ENCODE results near the gene ARID3A. TPM values are rescaled to one million over a fixed set of nuclear protein-coding genes. Genes with fewer than 3 reads are reported as not detected.
A peak's percentile ranks its signal among the peaks of the same experiment; 100 is the strongest.

Gene ARID3A
- total RNA-seq, 1 experiment from 2014 or later: 10.2 TPM

GRCh38 chr19:962683-963400 is 37.0 kb downstream of the ARID3A start:
- TF ChIP-seq CTCF (IDR thresholded peaks at IDR 0.05; ENCODE audit: unreplicated experiment): no peak
- ChIA-PET CTCF (interaction anchor here (0.6 to 1.2 kb wide), 5 partner anchors 19 to 443 kb away, joined by 3 to 8 read pairs (median 3); no protein-coding TSS in a partner anchor), POLR2A (no interaction called here)
- peaks cover 16% of the 10 kb centered on the region for H3K4me1 Mint-ChIP-seq (ENCODE audit: insufficient read depth, unreplicated experiment)
- no peaks in the 10 kb centered on the region for H3K27me3 Mint-ChIP-seq (ENCODE audit: insufficient read depth, unreplicated experiment)
- no peak overlapping the region for H3K4me3 Mint-ChIP-seq (ENCODE audit: unreplicated experiment)
- peaks cover 40% of the 10 kb centered on the region for H3K36me3 Mint-ChIP-seq (ENCODE audit: insufficient read depth, unreplicated experiment)
- H3K9me3 Mint-ChIP-seq (ENCODE audit: unreplicated experiment): no peaks in the 10 kb centered on the region
- intact Hi-C loops (cut with micrococcal nuclease): no loop called here
- no TSS peak for BruUV-seq (replicated peaks)
- DNase-seq (ENCODE audit: unreplicated experiment): no peak
- no peak overlapping the region for H3K27ac Mint-ChIP-seq (ENCODE audit: low read depth, unreplicated experiment)

GRCh38 chr19:963486-963951 is 37.7 kb downstream of the ARID3A start:
- no TSS peak for BruUV-seq (replicated peaks)
- H3K27me3 Mint-ChIP-seq (ENCODE audit: insufficient read depth, unreplicated experiment): no peaks in the 10 kb centered on the region
- ChIA-PET POLR2A (no interaction called here), CTCF (interaction anchor here (0.6 kb wide), 1 partner anchor 176 kb away, joined by 3 read pairs; no protein-coding TSS in a partner anchor)
- H3K4me3 Mint-ChIP-seq (ENCODE audit: unreplicated experiment): no peak overlapping the region
- H3K36me3 Mint-ChIP-seq (ENCODE audit: insufficient read depth, unreplicated experiment): peaks cover 47% of the 10 kb centered on the region
- no peak overlapping the region for H3K27ac Mint-ChIP-seq (ENCODE audit: low read depth, unreplicated experiment)
- TF ChIP-seq CTCF (IDR thresholded peaks at IDR 0.05; ENCODE audit: unreplicated experiment): no peak
- intact Hi-C loops (cut with micrococcal nuclease): no loop called here
- no peak for DNase-seq (ENCODE audit: unreplicated experiment)
- H3K9me3 Mint-ChIP-seq (ENCODE audit: unreplicated experiment): no peaks in the 10 kb centered on the region
- peaks cover 16% of the 10 kb centered on the region for H3K4me1 Mint-ChIP-seq (ENCODE audit: insufficient read depth, unreplicated experiment)

- no peak for DNase-seq (ENCODE audit: unreplicated experiment)
- Mint-ChIP-seq H3K9me3 (ENCODE audit: unreplicated experiment) (no peaks in the 10 kb centered on the region), H3K4me1 (ENCODE audit: insufficient read depth, unreplicated experiment) (peaks cover 10% of the 10 kb centered on the region), H3K27ac (ENCODE audit: low read depth, unreplicated experiment) (no peak overlapping the region), H3K36me3 (ENCODE audit: insufficient read depth, unreplicated experiment) (peaks cover 53% of the 10 kb centered on the region), H3K27me3 (ENCODE audit: insufficient read depth, unreplicated experiment) (no peaks in the 10 kb centered on the region), H3K4me3 (ENCODE audit: unreplicated experiment) (no peak overlapping the region)
- ChIA-PET CTCF (interaction anchor here (0.5 to 0.9 kb wide), 2 partner anchors 9 to 125 kb away, joined by 3 read pairs; no protein-coding TSS in a partner anchor), POLR2A (no interaction called here)
- intact Hi-C loops (cut with micrococcal nuclease): no loop called here
- BruUV-seq (replicated peaks): no TSS peak
- no peak for TF ChIP-seq CTCF (IDR thresholded peaks at IDR 0.05; ENCODE audit: unreplicated experiment)
Observed at GRCh38 chr19:964116-964520, 38.3 kb downstream of the ARID3A start.

GRCh38 chr19:964761-965694 is 39.2 kb downstream of the ARID3A start:
- H3K4me3 Mint-ChIP-seq (ENCODE audit: unreplicated experiment): no peak overlapping the region
- H3K4me1 Mint-ChIP-seq (ENCODE audit: insufficient read depth, unreplicated experiment): peaks cover 4% of the 10 kb centered on the region
- TF ChIP-seq CTCF (IDR thresholded peaks at IDR 0.05; ENCODE audit: unreplicated experiment): no peak
- CTCF ChIA-PET: interaction anchor here (0.6 to 0.9 kb wide), 3 partner anchors 8 to 18 kb away, joined by 3 read pairs; no protein-coding TSS in a partner anchor
- peak; percentile 21 for DNase-seq (ENCODE audit: unreplicated experiment)
- peaks cover 61% of the 10 kb centered on the region for H3K36me3 Mint-ChIP-seq (ENCODE audit: insufficient read depth, unreplicated experiment)
- POLR2A ChIA-PET: no interaction called here
- no peaks in the 10 kb centered on the region for H3K27me3 Mint-ChIP-seq (ENCODE audit: insufficient read depth, unreplicated experiment)
- no peaks in the 10 kb centered on the region for H3K9me3 Mint-ChIP-seq (ENCODE audit: unreplicated experiment)
- no peak overlapping the region for H3K27ac Mint-ChIP-seq (ENCODE audit: low read depth, unreplicated experiment)
- no TSS peak for BruUV-seq (replicated peaks)
- intact Hi-C loops (cut with micrococcal nuclease): no loop called here
